Kasumi-1 (cell line): ENCODE results near the gene CNTFR.
"Not testable (repeated sequence)": the region's sequence is repeated elsewhere in the genome, so short reads cannot be mapped to it uniquely, and the experiment has no call there.

Source experiments
- DNase-seq, 2 experiments: peaks; one replicate each; lab custom pipeline; 2025; lab: John Stamatoyannopoulos, UW

CNTFR gene

GRCh38 chr9:34554211-34555001, 35.1 kb downstream of the CNTFR start:
- DNase-seq = no peak

GRCh38 chr9:34553511-34554021, 36.0 kb downstream of the CNTFR start:
- no peak for DNase-seq

GRCh38 chr9:34552986-34553385, 36.5 kb downstream of the CNTFR start:
- DNase-seq = no peak

- no peak for DNase-seq
These were observed 36.9 kb downstream of the CNTFR start for GRCh38 chr9:34552606-34552981.

GRCh38 chr9:34551751-34552605, 37.5 kb downstream of the CNTFR start:
- no peak for DNase-seq

GRCh38 chr9:34550681-34551270, 38.7 kb downstream of the CNTFR start:
- no peak for DNase-seq

GRCh38 chr9:34550016-34550680, 39.4 kb downstream of the CNTFR start:
- DNase-seq = no peak

- no peak for DNase-seq
These were observed 40.2 kb downstream of the CNTFR start for GRCh38 chr9:34549407-34549732.

GRCh38 chr9:34547960-34548611, 41.4 kb downstream of the CNTFR start:
- peak; percentile 12 to 44 for DNase-seq

- DNase-seq = peak; percentile 66 to 71
These were observed 42.4 kb downstream of the CNTFR start for GRCh38 chr9:34546834-34547827.

GRCh38 chr9:34546102-34546833, 43.3 kb downstream of the CNTFR start:
- DNase-seq = no peak

GRCh38 chr9:34545497-34545896, 44.0 kb downstream of the CNTFR start:
- no peak for DNase-seq

- no peak for DNase-seq
These were observed 45.5 kb downstream of the CNTFR start for GRCh38 chr9:34544035-34544434.

- no peak for DNase-seq
These were observed 48.0 kb downstream of the CNTFR start for GRCh38 chr9:34541540-34541939.

GRCh38 chr9:34540827-34541226, 48.7 kb downstream of the CNTFR start:
- DNase-seq = peak; percentile 11 to 39

- no peak for DNase-seq
These were observed 52.8 kb downstream of the CNTFR start for GRCh38 chr9:34536685-34537084.

- DNase-seq = not testable (repeated sequence)
These were observed 57.5 kb downstream of the CNTFR start for GRCh38 chr9:34532041-34532440.

- DNase-seq = no peak
These were observed 63.5 kb downstream of the CNTFR start for GRCh38 chr9:34526026-34526425.

GRCh38 chr9:34524349-34524748, 65.2 kb downstream of the CNTFR start:
- no peak for DNase-seq
